Panc1 (cell line): ENCODE results near the gene MOB2. TPM values are rescaled to one million over a fixed set of nuclear protein-coding genes. Genes with fewer than 3 reads are reported as not detected.

ENCODE experiments used
- ATAC-seq: fragments of 200-7000 bp; cut with Tn5 transposase; 2 replicates; pipeline ENCODE4 v1.9.1; 2020; ENCODE audit warnings: mild to moderate bottlenecking, moderate library complexity
- BruUV-seq: library from RNA; stranded (reverse); fragments of 400-500 nt; replicated peaks from 2 replicates; lab custom pipeline; 2021; lab: Mats Ljungman, UMichigan
- CTCF ChIA-PET: fragments of 300-600 bp; sonication (Branson Sonifier 250); formaldehyde crosslinking; loops from one replicate; lab custom pipeline; 2022; ENCODE audit warnings: antibody characterized with exemption; lab: Charles Lee
- POLR2A ChIA-PET: fragments of 300-600 bp; sonication (Branson Sonifier 250); formaldehyde crosslinking; loops from one replicate; lab custom pipeline; 2022; ENCODE audit warnings: antibody characterized with exemption; lab: Charles Lee
- DNase-seq: peaks from one replicate; pipeline ENCODE4 v3.0.0-alpha.2; 2010; ENCODE audit warnings: low read depth, low spot score
- H3K27ac ChIP-seq: 2 replicates; pipeline ENCODE4 v1.5.1; 2011; ENCODE audit warnings: mild to moderate bottlenecking, low read length, inconsistent platforms
- H3K27me3 ChIP-seq: fragments of 200-500 bp; sonication (Bioruptor generic); 2 replicates; pipeline ENCODE4 v1.6.0; 2014; ENCODE audit warnings: low read length, inconsistent platforms; ENCODE audit not compliant: control insufficient read depth, insufficient read depth
- H3K36me3 ChIP-seq: fragments of 200-500 bp; sonication (Bioruptor generic); 2 replicates; pipeline ENCODE4 v1.5.1; 2014; ENCODE audit warnings: inconsistent platforms, mild to moderate bottlenecking, low read length, moderate library complexity; ENCODE audit not compliant: control insufficient read depth, insufficient read depth
- H3K4me1 ChIP-seq: 2 replicates; pipeline ENCODE4 v1.5.1; 2011; ENCODE audit warnings: inconsistent platforms, mild to moderate bottlenecking, low read length, moderate library complexity; ENCODE audit not compliant: control insufficient read depth, insufficient read depth
- H3K4me3 ChIP-seq, 2 experiments: 2 replicates each; pipeline ENCODE4 v1.5.1; 2011 to 2012; ENCODE audit warnings: low read depth in 2 of 2, low read length in 2 of 2, mild to moderate bottlenecking in 2 of 2, inconsistent platforms in 1 of 2, moderate library complexity in 1 of 2
- H3K9me3 ChIP-seq: fragments of 200-500 bp; sonication (Bioruptor generic); 2 replicates; pipeline ENCODE4 v1.5.1; 2014; ENCODE audit warnings: low read depth, mild to moderate bottlenecking, inconsistent platforms, low read length, moderate library complexity; ENCODE audit not compliant: control insufficient read depth, insufficient read depth
- CTCF ChIP-seq: fragments of 450-650 bp; IDR thresholded peaks from 2 replicates; pipeline ENCODE4 v1.5.1; 2017; ENCODE audit warnings: mild to moderate bottlenecking
- POLR2AphosphoS5 ChIP-seq: IDR thresholded peaks from 2 replicates; pipeline ENCODE4 v1.6.1; 2012; ENCODE audit warnings: mild to moderate bottlenecking, low read depth, low read length, moderate library complexity
- REST ChIP-seq, 2 experiments: IDR thresholded peaks; 2 replicates each; pipeline ENCODE4 v1.6.1; 2011 to 2012; ENCODE audit warnings: low read depth in 2 of 2, control low read depth in 1 of 2, low read length in 1 of 2, mild to moderate bottlenecking in 1 of 2, moderate library complexity in 1 of 2; ENCODE audit not compliant: insufficient read depth in 1 of 2
- SIN3A ChIP-seq: IDR thresholded peaks from 2 replicates; pipeline ENCODE4 v1.6.1; 2012; ENCODE audit warnings: low read depth, mild to moderate bottlenecking, low read length, moderate library complexity, borderline replicate concordance; ENCODE audit not compliant: insufficient read depth
- TCF7L2 ChIP-seq: IDR thresholded peaks from 2 replicates; pipeline ENCODE4 v1.6.1; 2011; ENCODE audit warnings: mild to moderate bottlenecking, low read depth, low read length, inconsistent platforms
- in situ Hi-C: cut with HindIII; loops from 2 replicates; pipeline ENCODE4 v1.10.0; 2016; ENCODE audit warnings: low sequenced_read_pairs, low pct_unique_long_range_greater_than_20kb
- intact Hi-C: fragments of 100-400 bp; cut with micrococcal nuclease; formaldehyde crosslinking; loops from one replicate; pipeline ENCODE4 v1.10.0; 2022; ENCODE audit not compliant: unreplicated experiment
- total RNA-seq: library from RNA; stranded (reverse); gene quantifications from one replicate; pipeline ENCODE4 v1.2.1, GENCODE V29; 2021; ENCODE audit not compliant: unreplicated experiment

Gene MOB2
- total RNA-seq, 1 experiment from 2014 or later, result 51.2 TPM

GRCh38 chr11:1532606-1533341 lies 46.2 kb upstream of the MOB2 start:
- in situ Hi-C loops, result no loop called here
- ChIA-PET CTCF (interaction anchor here (1.2 kb wide), 1 partner anchor 14 kb away, joined by 4 read pairs; no protein-coding TSS in a partner anchor), POLR2A (no interaction called here)

More at GRCh38 chr11:1532606-1533341, 46.2 kb upstream of the MOB2 start:
- Histone ChIP-seq H3K36me3 (no peaks in the 10 kb centered on the region), H3K27me3 (no peaks in the 10 kb centered on the region), H3K4me1 (peaks cover 4% of the 10 kb centered on the region), H3K4me3 (no peak overlapping the region), H3K27ac (no peak overlapping the region), H3K9me3 (no peaks in the 10 kb centered on the region)
- BruUV-seq, result no TSS peak
- no peak for DNase-seq
- intact Hi-C loops, result no loop called here
- no peak for TF ChIP-seq TCF7L2
- TF ChIP-seq CTCF, result no peak
- TF ChIP-seq REST (IDR thresholded peaks at IDR 0.05; ENCODE audit: insufficient read depth in 1 of 2, low read depth in 2 of 2, low read length in 1 of 2), result no peak
- TF ChIP-seq SIN3A, result no peak
- no peak for TF ChIP-seq POLR2AphosphoS5
- ATAC-seq, result no peak
